HL-60 (cell line): ENCODE measurements around the gene SLC16A10.

ENCODE experiments used
- DNase-seq, 2 experiments: peaks; one replicate each; pipeline ENCODE4 v3.0.0-alpha.2; 2010 to 2020; ENCODE audit warnings: low read depth in 1 of 2, low spot score in 1 of 2
- H3K27ac ChIP-seq: fragments of 250-450 bp; sonication (Bioruptor Pico); replicated peaks from 2 replicates; pipeline ENCODE4 v1.5.1; 2020; ENCODE audit warnings: mild to moderate bottlenecking, moderate library complexity
- H3K27me3 ChIP-seq: fragments of 250-450 bp; sonication (Bioruptor Pico); 2 replicates; pipeline ENCODE4 v1.5.1; 2021; ENCODE audit warnings: mild to moderate bottlenecking, moderate library complexity; ENCODE audit not compliant: insufficient read depth, poor library complexity, severe bottlenecking
- H3K4me3 ChIP-seq: replicated peaks from 2 replicates; pipeline ENCODE4 v1.5.1; 2011; ENCODE audit warnings: mild to moderate bottlenecking, control low read depth, low read length; ENCODE audit not compliant: insufficient read depth
- GABPA ChIP-seq: IDR thresholded peaks from 2 replicates; pipeline ENCODE4 v1.6.1; 2012; ENCODE audit warnings: low read depth
- POLR2AphosphoS5 ChIP-seq: IDR thresholded peaks from 2 replicates; pipeline ENCODE4 v1.6.1; 2012; ENCODE audit warnings: low read depth
- SPI1 ChIP-seq: IDR thresholded peaks from 2 replicates; pipeline ENCODE4 v1.6.1; 2012; ENCODE audit warnings: low read depth, mild to moderate bottlenecking, borderline replicate concordance
- TF ChIP-seq, protein P1 (sequence below): IDR thresholded peaks from one replicate; pipeline ENCODE4 v1.5.1; 2011; ENCODE audit warnings: low read length, control low read depth, inconsistent platforms; ENCODE audit not compliant: insufficient read depth
- TF ChIP-seq, protein P2 (sequence below): IDR thresholded peaks from 2 replicates; pipeline ENCODE4 v1.6.1; 2012; ENCODE audit warnings: low read depth; ENCODE audit not compliant: insufficient replicate concordance

Gene SLC16A10

DNA sequence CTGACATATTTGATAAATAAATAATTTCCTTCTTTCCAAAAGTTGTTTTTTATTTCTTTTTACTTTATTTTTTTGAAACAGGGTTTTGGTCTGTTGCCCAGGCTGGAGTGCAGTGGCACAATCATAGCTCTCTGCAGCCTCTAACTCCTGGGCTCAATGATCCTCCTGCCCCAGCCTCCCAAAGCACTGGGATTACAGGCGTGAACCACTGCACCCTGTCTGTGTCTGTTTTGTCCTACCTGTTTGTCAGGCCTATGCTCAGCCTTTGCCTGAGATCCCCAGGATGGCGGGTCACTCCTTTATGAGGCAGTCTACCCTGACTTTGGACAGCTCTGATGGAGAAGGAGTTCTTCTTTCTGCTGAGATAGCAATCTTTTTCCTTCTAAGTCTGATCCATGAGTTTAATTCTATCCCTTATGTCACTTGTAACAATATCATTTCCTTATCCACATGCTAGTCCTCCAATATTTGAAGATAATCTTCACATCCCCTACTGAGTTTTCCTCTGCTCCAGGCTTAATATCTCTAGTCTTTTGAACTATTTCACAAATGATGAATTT, 14.4 kb upstream of the SLC16A10 start:
- DNase-seq = no peak
- Histone ChIP-seq H3K4me3 (no peak overlapping the region), H3K27ac (no peak overlapping the region), H3K27me3 (no peaks in the 10 kb centered on the region)
- no peak for TF ChIP-seq GABPA
- TF ChIP-seq, protein P1, sequence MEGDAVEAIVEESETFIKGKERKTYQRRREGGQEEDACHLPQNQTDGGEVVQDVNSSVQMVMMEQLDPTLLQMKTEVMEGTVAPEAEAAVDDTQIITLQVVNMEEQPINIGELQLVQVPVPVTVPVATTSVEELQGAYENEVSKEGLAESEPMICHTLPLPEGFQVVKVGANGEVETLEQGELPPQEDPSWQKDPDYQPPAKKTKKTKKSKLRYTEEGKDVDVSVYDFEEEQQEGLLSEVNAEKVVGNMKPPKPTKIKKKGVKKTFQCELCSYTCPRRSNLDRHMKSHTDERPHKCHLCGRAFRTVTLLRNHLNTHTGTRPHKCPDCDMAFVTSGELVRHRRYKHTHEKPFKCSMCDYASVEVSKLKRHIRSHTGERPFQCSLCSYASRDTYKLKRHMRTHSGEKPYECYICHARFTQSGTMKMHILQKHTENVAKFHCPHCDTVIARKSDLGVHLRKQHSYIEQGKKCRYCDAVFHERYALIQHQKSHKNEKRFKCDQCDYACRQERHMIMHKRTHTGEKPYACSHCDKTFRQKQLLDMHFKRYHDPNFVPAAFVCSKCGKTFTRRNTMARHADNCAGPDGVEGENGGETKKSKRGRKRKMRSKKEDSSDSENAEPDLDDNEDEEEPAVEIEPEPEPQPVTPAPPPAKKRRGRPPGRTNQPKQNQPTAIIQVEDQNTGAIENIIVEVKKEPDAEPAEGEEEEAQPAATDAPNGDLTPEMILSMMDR = no peak
- TF ChIP-seq SPI1 = no peak
- no peak for TF ChIP-seq POLR2AphosphoS5
- TF ChIP-seq, protein P2, sequence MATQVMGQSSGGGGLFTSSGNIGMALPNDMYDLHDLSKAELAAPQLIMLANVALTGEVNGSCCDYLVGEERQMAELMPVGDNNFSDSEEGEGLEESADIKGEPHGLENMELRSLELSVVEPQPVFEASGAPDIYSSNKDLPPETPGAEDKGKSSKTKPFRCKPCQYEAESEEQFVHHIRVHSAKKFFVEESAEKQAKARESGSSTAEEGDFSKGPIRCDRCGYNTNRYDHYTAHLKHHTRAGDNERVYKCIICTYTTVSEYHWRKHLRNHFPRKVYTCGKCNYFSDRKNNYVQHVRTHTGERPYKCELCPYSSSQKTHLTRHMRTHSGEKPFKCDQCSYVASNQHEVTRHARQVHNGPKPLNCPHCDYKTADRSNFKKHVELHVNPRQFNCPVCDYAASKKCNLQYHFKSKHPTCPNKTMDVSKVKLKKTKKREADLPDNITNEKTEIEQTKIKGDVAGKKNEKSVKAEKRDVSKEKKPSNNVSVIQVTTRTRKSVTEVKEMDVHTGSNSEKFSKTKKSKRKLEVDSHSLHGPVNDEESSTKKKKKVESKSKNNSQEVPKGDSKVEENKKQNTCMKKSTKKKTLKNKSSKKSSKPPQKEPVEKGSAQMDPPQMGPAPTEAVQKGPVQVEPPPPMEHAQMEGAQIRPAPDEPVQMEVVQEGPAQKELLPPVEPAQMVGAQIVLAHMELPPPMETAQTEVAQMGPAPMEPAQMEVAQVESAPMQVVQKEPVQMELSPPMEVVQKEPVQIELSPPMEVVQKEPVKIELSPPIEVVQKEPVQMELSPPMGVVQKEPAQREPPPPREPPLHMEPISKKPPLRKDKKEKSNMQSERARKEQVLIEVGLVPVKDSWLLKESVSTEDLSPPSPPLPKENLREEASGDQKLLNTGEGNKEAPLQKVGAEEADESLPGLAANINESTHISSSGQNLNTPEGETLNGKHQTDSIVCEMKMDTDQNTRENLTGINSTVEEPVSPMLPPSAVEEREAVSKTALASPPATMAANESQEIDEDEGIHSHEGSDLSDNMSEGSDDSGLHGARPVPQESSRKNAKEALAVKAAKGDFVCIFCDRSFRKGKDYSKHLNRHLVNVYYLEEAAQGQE = no peak

DNA sequence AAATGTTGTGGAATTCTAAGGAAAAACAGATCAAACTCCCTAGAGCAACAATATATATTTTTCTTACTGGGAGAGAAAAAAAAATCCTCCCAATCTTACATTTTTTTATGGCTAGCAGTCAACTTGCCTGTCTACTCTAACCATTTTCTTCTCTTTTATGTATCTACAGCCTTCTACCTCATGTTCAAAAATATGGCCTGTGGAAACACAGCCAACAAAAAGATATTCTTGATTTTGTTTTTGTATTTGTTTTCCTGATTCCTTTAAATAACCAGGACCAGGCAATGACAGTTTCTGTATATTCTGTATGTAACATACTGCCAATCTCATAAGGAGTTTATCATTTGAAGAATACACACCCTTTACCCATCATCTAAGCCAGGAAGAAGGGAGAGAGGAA, 13.0 kb upstream of the SLC16A10 start:
- no peak overlapping the region for H3K27ac ChIP-seq
- H3K27me3 ChIP-seq = no peaks in the 10 kb centered on the region
- H3K4me3 ChIP-seq = no peak overlapping the region
- TF ChIP-seq, protein P2 = no peak
- TF ChIP-seq, protein P1 = no peak
- TF ChIP-seq POLR2AphosphoS5 (no peak), GABPA (no peak)
- DNase-seq = no peak

DNA sequence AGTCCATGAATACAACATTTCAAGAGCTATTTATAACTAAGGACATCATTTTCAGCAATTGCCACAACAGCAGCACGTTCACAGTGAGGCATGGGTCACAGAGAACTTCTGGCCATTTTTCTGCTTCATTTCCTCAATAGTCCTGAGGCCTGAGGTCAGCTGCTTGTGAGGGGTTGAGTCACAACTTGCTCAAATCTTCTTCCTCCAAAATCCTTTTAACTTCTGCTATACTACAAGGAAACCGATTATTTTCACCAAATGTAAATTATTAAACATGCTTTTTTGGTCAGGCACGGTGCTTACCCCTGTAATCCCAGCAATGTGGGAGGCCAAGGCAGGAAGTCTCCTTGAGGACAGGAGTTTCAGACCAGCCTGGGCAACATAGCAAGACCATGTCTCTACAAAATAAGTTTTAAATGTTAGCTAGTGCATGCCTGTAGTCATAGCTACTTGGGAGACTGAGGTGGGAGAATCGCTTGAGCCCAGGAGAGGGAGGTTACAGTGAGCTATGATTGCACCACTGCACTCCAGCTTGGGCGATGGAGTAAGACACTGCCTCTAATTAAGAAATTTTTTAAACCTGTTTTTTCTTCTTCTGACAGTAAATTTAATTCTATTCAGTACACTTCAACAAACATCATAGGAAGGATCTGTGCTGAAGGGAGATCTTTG, 11.1 kb upstream of the SLC16A10 start:
- DNase-seq = peak in 1 of 2 experiments; percentile 42
- Histone ChIP-seq H3K27me3 (no peaks in the 10 kb centered on the region), H3K4me3 (no peak overlapping the region), H3K27ac (no peak overlapping the region)
- TF ChIP-seq, protein P1 = no peak
- TF ChIP-seq POLR2AphosphoS5 = no peak
- TF ChIP-seq, protein P2 = no peak
- no peak for TF ChIP-seq GABPA
- TF ChIP-seq SPI1 = no peak
